Measurements from ENCODE around the gene FES.
"Not testable (repeated sequence)": the region's sequence is repeated elsewhere in the genome, so short reads cannot be mapped to it uniquely, and the experiment has no call there.

The FES gene

DNA sequence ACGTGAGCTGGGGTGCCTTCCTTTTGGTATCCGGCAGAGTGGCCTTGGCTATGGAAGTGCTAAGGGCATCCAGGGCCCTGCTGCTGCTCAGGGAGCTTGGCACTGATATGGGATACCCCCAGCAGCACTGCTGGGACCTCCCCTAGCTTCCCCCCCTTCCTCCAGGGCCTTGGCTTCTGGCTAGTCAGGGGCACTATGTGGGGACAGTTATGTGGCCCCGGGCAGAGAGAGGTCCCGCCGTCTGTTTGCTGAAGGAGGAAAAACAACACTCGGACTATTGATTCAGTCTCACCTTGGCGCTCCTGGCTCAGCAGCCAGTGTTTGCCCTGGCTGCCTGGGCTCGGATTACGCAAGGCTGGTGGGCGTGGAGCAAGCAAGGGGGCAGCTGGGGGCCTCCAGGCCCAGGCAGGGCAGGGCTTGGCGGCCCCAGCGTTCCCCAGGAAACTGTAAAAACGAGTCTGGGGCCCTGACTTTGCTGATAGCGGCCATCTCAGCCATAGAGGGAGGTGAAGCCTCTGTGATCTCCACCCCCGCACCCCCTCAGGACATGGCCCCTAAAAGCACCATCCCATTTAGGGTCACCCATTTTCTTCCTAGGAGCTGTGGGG is 10.2 kb upstream of the FES start:
- no peak for DNase-seq (ENCODE audit: low read depth)
- no peak overlapping the region for H3K4me3 ChIP-seq (ENCODE audit: low read depth, low read length)
- TF ChIP-seq, protein P1, sequence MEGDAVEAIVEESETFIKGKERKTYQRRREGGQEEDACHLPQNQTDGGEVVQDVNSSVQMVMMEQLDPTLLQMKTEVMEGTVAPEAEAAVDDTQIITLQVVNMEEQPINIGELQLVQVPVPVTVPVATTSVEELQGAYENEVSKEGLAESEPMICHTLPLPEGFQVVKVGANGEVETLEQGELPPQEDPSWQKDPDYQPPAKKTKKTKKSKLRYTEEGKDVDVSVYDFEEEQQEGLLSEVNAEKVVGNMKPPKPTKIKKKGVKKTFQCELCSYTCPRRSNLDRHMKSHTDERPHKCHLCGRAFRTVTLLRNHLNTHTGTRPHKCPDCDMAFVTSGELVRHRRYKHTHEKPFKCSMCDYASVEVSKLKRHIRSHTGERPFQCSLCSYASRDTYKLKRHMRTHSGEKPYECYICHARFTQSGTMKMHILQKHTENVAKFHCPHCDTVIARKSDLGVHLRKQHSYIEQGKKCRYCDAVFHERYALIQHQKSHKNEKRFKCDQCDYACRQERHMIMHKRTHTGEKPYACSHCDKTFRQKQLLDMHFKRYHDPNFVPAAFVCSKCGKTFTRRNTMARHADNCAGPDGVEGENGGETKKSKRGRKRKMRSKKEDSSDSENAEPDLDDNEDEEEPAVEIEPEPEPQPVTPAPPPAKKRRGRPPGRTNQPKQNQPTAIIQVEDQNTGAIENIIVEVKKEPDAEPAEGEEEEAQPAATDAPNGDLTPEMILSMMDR (IDR thresholded peaks at IDR 0.05; ENCODE audit: low read depth, low read length, missing control alignments) = no peak
- in situ Hi-C loops (cut with HindIII; ENCODE audit: low sequenced_read_pairs) = no loop called here

DNA sequence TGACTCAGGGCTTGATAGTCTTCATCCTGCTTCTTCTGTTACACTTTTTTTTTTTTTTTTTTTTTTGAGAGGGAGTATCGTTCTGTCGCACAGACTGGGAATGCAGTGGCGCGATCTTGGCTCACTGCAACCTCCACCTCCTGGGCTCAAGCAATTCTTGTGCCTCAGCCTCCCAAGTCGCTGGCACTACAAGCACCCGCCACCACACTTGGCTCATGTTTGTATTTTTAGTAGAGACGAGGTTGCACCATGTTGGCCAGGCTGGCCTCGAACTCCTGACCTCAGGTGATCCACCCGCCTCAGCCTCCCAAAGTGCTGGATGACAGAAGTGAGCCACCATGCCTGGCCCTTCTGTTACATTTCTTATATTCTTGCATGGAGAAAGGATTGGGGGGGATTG is 9.3 kb upstream of the FES start:
- DNase-seq (ENCODE audit: low read depth); in situ Hi-C loops (cut with HindIII; ENCODE audit: low sequenced_read_pairs): not testable (repeated sequence)

DNA sequence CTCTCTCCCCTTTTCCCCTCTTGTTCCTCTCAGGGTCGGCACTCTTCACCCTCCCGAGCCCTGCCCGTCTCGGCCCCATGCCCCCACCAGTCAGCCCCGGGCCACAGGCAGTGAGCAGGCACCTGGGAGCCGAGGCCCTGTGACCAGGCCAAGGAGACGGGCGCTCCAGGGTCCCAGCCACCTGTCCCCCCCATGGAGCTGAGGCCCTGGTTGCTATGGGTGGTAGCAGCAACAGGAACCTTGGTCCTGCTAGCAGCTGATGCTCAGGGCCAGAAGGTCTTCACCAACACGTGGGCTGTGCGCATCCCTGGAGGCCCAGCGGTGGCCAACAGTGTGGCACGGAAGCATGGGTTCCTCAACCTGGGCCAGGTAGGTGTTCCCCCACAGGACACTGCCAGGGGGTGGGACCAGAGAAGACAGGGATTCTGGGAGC is 8.7 kb upstream of the FES start:
- no peak overlapping the region for H3K4me3 ChIP-seq (ENCODE audit: low read depth, low read length)
- TF ChIP-seq, protein P1 (IDR thresholded peaks at IDR 0.05; ENCODE audit: low read depth, low read length, missing control alignments) = no peak
- in situ Hi-C loops (cut with HindIII; ENCODE audit: low sequenced_read_pairs) = no loop called here
- DNase-seq (ENCODE audit: low read depth) = no peak

More for the DNA sequence above, 9.3 kb upstream of the FES start:
- not testable (repeated sequence) for H3K4me3 ChIP-seq (ENCODE audit: low read depth, low read length)

DNA sequence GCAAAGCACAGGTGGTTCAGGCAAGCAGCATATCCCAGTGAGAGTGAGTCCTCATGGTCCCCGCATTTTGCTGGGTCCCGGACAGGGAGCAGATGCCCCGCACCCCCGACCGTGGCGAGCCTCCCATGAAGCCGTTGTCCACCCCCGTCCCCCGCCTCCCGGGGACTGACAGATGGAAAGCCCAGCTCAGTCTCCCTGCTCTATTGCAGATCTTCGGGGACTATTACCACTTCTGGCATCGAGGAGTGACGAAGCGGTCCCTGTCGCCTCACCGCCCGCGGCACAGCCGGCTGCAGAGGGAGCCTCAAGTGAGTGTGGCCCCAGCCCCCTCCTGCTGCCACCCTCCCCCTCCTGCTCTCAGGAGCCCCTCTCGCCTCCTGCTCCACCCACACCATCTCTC is 8.3 kb upstream of the FES start:
- no peak overlapping the region for H3K4me3 ChIP-seq (ENCODE audit: low read depth, low read length)
- TF ChIP-seq, protein P1 (IDR thresholded peaks at IDR 0.05; ENCODE audit: low read depth, low read length, missing control alignments) = no peak
- no peak for DNase-seq (ENCODE audit: low read depth)
- in situ Hi-C loops (cut with HindIII; ENCODE audit: low sequenced_read_pairs) = no loop called here

DNA sequence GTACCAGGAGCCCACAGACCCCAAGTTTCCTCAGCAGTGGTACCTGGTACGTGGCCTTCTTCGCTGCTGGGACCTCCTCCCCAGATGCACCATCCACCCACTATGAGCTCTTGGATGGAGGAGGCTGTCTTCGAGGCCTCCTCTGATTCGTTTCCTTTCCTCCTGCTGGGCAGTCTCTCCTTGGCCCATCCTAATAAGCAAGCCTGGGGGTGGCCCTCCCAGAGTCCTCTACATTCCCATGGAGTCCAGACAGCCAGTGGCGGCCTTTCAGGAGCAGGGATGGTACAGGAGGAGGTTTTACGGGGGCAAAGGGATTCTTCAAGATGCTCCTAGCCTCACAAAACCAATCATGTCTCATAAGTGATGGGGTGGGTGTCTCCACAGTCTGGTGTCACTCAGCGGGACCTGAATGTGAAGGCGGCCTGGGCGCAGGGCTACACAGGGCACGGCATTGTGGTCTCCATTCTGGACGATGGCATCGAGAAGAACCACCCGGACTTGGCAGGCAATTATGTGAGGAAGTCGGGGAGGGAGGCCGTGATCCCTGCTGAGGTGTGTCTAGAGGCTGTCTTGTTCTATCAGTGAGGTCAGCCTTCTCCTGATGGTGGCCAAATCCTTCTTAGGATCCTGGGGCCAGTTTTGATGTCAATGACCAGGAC is 7.7 kb upstream of the FES start:
- no peak overlapping the region for H3K4me3 ChIP-seq (ENCODE audit: low read depth, low read length)
- DNase-seq (ENCODE audit: low read depth) = no peak
- TF ChIP-seq, protein P1 (IDR thresholded peaks at IDR 0.05; ENCODE audit: low read depth, low read length, missing control alignments) = no peak
- in situ Hi-C loops (cut with HindIII; ENCODE audit: low sequenced_read_pairs) = no loop called here

DNA sequence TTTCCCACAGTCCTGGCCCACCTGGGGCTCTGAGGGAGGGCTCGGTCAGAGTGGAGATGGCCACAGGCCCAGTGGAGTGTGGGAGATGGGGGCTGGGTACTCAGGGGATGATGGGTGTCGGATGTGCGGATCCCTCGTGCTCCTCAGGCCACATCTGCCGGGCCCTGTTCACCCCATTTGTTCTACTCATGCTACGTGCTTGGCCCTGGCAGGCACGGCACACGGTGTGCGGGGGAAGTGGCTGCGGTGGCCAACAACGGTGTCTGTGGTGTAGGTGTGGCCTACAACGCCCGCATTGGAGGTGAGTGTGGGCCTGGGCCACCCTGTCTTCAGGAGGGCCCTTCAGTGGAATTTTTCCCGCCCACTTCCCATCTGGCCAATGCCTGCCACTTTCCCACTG is 7.0 kb upstream of the FES start:
- no peak for DNase-seq (ENCODE audit: low read depth)
- TF ChIP-seq, protein P1 (IDR thresholded peaks at IDR 0.05; ENCODE audit: low read depth, low read length, missing control alignments) = no peak
- in situ Hi-C loops (cut with HindIII; ENCODE audit: low sequenced_read_pairs) = no loop called here
- no peak overlapping the region for H3K4me3 ChIP-seq (ENCODE audit: low read depth, low read length)

DNA sequence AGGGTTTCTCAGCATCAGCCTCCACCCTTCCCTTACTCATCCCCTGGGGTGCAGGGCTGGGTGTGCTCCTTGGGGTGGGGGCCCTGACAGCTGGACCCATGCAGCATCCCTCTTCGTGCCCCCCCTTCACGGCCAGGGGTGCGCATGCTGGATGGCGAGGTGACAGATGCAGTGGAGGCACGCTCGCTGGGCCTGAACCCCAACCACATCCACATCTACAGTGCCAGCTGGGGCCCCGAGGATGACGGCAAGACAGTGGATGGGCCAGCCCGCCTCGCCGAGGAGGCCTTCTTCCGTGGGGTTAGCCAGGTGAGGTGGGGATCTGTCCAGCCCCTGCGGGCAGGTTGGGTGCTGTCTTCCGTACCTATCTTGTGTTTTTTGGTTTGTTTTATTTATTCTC is 6.3 kb upstream of the FES start:
- H3K4me3 ChIP-seq (ENCODE audit: low read depth, low read length) = no peak overlapping the region
- TF ChIP-seq, protein P1 (IDR thresholded peaks at IDR 0.05; ENCODE audit: low read depth, low read length, missing control alignments) = no peak
- no peak for DNase-seq (ENCODE audit: low read depth)
- in situ Hi-C loops (cut with HindIII; ENCODE audit: low sequenced_read_pairs) = no loop called here
